ENCODE measurements around the gene OBSCN. TPM values are rescaled to one million over a fixed set of nuclear protein-coding genes. Genes with fewer than 3 reads are reported as not detected.
"Not testable (repeated sequence)": the region's sequence is repeated elsewhere in the genome, so short reads cannot be mapped to it uniquely, and the experiment has no call there.

OBSCN gene
- total RNA-seq, 2 experiments from 2014 or later = 5.7 to 10.4 TPM

DNA sequence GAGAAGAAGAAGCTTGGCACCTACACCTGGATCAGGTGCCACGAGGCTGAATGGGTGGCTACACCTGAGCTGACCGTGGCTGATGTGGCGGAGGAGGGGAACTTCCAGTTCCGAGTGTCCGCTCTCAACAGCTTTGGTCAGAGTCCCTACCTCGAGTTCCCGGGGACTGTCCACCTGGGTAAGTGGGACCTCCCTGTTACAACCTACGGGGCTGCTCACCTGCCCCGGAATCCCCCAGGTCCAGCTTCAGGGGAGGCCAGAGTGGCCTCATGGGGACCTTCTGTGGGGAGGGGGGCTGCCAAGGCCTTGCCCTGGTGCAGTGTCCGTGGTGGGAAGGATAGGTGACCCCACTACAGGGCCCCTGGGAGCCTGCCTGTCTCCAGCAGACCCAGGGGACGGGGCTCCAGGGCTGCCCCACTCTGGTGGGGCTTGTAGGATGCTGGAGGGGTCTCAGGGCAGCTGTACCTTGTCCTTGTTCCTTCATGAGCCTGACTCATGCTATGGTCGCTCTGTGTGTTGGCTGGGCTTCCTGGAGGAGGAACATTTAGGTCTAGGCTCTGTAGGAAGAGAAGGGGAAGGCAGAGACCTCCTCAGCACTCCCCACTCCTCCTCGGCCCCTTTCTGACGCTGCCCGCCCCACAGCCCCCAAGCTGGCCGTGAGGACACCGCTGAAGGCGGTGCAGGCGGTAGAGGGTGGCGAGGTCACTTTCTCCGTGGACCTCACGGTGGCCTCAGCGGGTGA lies 7.2 kb downstream of the OBSCN start:
- Mint-ChIP-seq H3K27ac (no peak overlapping the region), H3K36me3 (no peaks in the 10 kb centered on the region), H3K4me1 (peaks cover 2% of the 10 kb centered on the region), H3K9me3 (ENCODE audit: low read depth) (no peaks in the 10 kb centered on the region), H3K4me3 (no peak overlapping the region), H3K27me3 (no peaks in the 10 kb centered on the region)
- DNase-seq = no peak
- CTCF ChIA-PET = interaction anchor here (1.6 to 2.4 kb wide), 3 partner anchors 8 to 300 kb away, joined by 3 to 10 read pairs (median 5); no protein-coding TSS in a partner anchor
- no peak for ATAC-seq

DNA sequence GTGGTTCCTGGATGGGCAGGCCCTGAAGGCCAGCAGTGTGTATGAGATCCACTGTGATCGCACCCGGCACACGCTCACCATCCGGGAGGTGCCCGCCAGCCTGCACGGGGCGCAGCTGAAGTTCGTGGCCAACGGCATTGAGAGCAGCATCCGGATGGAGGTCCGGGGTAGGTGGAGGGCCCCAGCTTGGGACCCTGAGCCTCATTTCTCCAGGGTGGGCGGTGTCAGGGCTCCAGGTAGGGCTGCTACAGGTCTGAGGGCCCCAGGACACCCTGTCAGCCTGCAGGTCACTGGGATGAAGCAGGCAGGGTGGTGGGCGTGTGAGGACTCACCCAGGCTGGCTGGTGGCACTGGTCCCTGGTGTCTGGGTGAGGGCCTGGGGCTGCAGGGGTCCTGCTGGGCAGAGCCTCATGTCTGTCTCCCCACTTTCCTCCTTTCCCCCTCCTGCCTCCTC lies 7.8 kb downstream of the OBSCN start:
- CTCF ChIA-PET = no interaction called here
- H3K27ac Mint-ChIP-seq = no peak overlapping the region
- no peaks in the 10 kb centered on the region for H3K9me3 Mint-ChIP-seq (ENCODE audit: low read depth)
- DNase-seq = no peak
- H3K4me3 Mint-ChIP-seq = no peak overlapping the region
- peaks cover 2% of the 10 kb centered on the region for H3K4me1 Mint-ChIP-seq
- ATAC-seq = no peak
- no peaks in the 10 kb centered on the region for H3K27me3 Mint-ChIP-seq
- H3K36me3 Mint-ChIP-seq = no peaks in the 10 kb centered on the region

DNA sequence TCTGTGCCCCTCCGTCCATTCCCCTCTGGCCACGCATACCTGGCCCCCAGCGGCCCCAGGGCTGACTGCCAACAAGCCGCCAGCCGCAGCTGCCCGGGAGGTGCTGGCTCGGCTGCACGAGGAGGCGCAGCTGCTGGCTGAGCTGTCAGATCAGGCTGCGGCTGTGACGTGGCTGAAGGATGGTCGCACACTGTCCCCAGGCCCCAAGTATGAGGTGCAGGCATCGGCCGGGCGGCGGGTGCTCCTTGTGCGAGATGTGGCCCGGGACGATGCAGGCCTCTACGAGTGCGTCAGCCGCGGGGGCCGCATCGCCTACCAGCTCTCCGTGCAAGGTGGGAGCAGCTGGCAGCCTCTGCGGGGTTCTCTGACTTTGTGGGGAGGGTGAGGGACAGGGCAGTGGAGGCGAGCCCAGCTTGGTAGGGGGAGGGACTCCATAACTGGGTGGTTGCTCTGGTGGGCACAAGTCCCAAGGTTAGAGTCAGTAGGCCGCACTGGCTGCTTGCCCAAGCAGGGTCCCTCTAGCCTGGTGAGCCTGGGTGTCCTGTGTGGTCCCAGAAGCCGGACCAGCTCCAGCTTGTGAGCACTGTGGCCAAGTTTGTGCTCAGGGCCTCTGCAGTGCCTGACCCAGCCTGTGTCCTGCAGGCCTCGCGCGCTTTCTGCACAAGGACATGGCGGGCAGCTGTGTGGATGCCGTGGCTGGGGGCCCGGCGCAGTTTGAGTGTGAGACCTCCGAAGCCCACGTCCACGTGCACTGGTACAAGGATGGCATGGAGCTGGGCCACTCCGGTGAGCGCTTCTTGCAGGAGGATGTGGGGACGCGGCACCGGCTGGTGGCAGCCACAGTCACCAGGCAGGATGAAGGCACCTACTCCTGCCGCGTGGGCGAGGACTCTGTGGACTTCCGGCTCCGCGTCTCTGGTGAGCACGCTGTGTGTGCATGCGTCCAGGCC lies 8.8 kb downstream of the OBSCN start:
- Mint-ChIP-seq H3K9me3 (ENCODE audit: low read depth) (no peaks in the 10 kb centered on the region), H3K27ac (no peak overlapping the region), H3K36me3 (no peaks in the 10 kb centered on the region)

DNA sequence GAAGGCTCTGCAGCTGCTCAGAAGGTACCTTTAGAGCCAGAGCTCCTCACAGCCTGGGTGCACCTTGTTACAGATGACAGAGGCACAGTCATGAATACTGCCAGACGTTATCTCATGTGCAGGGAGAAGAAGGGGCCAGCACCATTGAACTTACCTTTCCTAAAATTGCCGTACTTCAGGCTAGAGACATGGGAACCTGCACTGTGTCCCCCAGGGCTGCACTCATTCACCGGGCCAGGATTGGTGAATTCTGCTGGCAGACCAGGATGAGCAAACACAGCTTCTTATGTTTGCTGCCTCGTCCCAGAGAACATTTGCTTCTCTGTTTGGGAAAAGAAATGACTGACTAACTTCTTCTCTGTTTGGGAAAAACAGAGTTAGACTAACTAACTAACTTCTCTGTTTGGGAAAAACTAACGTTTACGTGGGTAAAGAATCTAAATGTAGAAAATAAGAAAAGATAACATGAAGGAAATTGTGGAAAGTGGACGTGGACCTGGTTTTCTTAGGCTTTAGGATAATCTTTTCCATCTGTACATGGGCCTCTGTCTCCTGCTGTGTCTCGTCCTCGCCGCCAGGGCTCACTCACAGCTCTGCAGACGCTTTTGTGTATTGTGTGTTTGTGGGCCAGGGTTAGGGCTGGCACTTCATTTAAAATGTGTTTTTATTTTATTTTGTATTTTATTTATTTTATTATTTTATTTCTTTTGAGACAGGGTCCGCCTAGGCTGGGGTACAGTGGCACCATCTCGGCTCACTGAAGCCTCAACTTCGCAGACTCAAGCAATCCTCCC lies 9.9 kb downstream of the OBSCN start:
- no peak overlapping the region for H3K4me3 Mint-ChIP-seq
- no peaks in the 10 kb centered on the region for H3K27me3 Mint-ChIP-seq
- CTCF ChIA-PET = no interaction called here
- no peak for DNase-seq
- no peak for ATAC-seq
- no peak overlapping the region for H3K27ac Mint-ChIP-seq
- H3K36me3 Mint-ChIP-seq = no peaks in the 10 kb centered on the region
- peaks cover 2% of the 10 kb centered on the region for H3K4me1 Mint-ChIP-seq
- H3K9me3 Mint-ChIP-seq (ENCODE audit: low read depth) = no peaks in the 10 kb centered on the region

More for the DNA sequence above, 8.8 kb downstream of the OBSCN start:
- peaks cover 2% of the 10 kb centered on the region for H3K4me1 Mint-ChIP-seq
- CTCF ChIA-PET = no interaction called here
- H3K27me3 Mint-ChIP-seq = no peaks in the 10 kb centered on the region
- no peak for ATAC-seq
- H3K4me3 Mint-ChIP-seq = no peak overlapping the region
- no peak for DNase-seq

DNA sequence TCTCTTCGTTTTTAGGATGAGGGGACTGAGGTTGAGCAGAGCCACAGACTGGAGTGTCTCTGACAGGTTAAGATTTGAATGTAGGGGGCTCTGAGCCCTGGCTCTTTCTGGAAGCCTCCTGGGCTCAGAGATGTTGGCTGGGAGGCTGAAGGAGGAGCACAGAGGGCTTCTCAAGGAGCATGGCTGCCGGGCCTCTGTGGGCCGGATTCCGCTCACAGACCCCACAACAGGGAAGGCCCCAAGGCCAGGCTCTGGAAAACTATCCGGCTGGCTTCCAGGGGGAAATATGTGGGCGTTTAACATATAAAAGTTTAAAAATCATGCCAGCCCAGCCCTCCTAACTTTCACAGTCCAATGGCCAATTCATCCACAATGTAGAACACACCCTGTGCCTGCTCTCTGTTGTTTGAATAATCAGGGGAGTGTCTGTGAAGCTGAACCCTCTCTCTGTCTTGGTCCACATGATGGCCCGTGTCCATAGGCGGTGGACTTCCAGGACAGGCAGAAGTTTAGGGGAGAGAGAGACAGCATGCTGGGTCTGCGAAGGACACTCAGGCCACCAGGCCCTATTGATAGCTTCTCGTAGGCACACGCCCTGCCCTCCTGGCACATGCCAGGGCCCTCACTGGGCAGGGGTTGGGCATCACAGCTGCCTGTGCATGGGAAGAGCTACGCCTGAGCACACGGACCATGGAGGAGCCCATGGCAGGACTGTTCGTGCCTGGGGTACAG lies 10.8 kb downstream of the OBSCN start:
- Mint-ChIP-seq H3K36me3 (peaks cover under 1% of the 10 kb centered on the region), H3K4me3 (no peak overlapping the region), H3K27ac (no peak overlapping the region), H3K9me3 (ENCODE audit: low read depth) (no peaks in the 10 kb centered on the region), H3K27me3 (no peaks in the 10 kb centered on the region), H3K4me1 (no peaks in the 10 kb centered on the region)
- DNase-seq = no peak
- CTCF ChIA-PET = no interaction called here
- no peak for ATAC-seq

DNA sequence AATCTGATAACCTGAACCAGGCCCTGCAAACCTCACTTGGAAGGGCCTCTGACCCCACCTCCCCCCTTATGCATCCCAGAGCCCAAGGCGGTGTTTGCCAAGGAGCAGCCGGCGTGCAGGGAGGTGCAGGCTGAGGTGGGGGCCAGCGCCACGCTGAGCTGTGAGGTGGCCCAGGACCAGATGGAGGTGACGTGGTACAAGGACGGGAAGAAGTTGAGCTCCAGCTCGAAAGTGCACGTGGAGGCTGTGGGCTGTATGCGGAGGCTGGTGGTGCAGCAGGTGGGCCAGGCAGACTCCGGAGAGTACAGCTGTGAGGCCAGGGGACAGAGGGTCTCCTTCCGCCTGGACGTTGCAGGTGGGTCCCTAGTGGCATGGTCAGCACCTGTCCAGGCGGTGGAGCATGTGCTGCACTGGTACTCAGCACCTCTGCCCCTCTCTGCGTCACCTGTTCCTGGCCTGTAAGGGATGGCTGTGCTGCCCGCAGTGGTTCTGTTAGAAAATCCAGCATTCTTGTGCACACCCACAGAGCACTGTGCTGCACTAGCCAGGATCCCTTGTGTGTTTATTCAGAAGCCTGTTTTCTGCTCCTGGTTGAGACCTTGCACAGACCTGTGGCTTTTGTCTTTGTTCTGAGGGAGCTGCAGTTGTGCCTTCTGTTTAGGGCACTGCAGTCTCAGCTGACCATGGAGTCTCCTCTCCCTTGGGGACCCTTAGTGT lies 11.6 kb downstream of the OBSCN start:
- Mint-ChIP-seq H3K27ac (no peak overlapping the region), H3K4me3 (no peak overlapping the region), H3K9me3 (ENCODE audit: low read depth) (no peaks in the 10 kb centered on the region), H3K4me1 (no peaks in the 10 kb centered on the region), H3K36me3 (peaks cover 5% of the 10 kb centered on the region), H3K27me3 (no peaks in the 10 kb centered on the region)
- CTCF ChIA-PET = no interaction called here
- DNase-seq (no peak), ATAC-seq (no peak)

DNA sequence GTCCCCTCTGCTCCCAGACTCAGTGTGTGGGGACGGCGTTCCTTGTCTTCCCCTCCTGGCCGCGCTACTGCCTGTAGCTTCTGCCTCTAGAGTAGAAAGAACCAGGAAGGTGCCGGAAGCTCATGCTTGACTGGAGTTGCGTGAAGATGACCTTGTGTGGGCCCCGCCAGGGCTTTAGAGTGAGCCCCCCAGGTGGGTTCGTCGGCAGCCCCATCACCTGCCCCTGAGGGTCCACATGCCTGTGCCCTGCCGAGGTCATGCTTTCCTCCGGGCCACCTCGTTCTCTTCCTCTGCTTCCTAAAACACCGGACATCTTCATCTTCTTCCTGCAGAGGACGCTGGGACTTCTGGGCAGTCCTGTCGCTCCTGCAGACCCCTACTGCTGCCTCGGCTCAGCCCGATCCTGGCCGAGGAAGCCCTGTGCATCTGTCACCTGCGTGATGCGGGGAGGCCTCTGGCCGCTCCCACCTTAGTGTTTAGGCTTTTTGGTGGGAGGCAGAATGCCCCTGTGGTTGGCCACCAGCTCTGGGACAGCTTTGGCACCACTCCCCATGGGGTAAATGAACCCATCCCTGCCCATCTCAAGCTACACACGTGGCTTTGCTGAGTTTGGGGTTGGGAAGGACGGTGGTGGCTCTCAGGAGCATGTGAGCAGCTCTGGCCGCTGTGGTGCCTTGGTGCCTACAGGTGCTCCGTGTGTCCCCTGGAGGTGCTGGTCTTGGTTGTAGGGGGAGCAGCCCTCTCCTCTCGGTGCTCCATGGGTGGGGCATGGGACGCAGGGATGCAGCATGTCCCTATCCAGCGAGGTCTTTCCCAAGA lies 12.3 kb downstream of the OBSCN start:
- peaks cover 12% of the 10 kb centered on the region for H3K36me3 Mint-ChIP-seq
- H3K27ac Mint-ChIP-seq = no peak overlapping the region
- no peaks in the 10 kb centered on the region for H3K9me3 Mint-ChIP-seq (ENCODE audit: low read depth)
- CTCF ChIA-PET = no interaction called here
- no peak for DNase-seq
- H3K4me3 Mint-ChIP-seq = no peak overlapping the region
- no peaks in the 10 kb centered on the region for H3K27me3 Mint-ChIP-seq
- no peaks in the 10 kb centered on the region for H3K4me1 Mint-ChIP-seq
- no peak for ATAC-seq

DNA sequence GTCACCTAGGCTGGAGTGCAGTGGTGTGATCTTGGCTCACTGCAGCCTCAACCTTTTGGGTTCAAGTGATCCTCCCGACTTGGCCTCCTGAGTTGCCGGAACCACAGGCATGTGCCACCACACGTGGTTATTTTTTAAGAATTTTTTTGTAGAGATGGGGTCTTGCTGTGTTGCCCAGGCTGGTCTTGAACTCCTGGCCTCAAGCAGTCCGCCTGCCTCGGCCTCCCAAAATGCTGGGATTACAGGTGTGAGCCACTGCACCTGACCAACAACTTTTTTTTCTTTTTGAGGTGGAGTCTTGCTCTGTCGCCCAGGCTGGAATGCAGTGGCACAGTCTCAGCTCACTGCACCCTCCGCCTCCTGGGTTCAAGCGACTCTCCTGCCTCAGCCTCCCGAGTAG lies 13.3 kb downstream of the OBSCN start:
- CTCF ChIA-PET; ATAC-seq; DNase-seq; H3K27me3 Mint-ChIP-seq; H3K4me1 Mint-ChIP-seq; H3K27ac Mint-ChIP-seq; H3K4me3 Mint-ChIP-seq; H3K9me3 Mint-ChIP-seq (ENCODE audit: low read depth): not testable (repeated sequence)
- peaks cover 15% of the 10 kb centered on the region for H3K36me3 Mint-ChIP-seq

DNA sequence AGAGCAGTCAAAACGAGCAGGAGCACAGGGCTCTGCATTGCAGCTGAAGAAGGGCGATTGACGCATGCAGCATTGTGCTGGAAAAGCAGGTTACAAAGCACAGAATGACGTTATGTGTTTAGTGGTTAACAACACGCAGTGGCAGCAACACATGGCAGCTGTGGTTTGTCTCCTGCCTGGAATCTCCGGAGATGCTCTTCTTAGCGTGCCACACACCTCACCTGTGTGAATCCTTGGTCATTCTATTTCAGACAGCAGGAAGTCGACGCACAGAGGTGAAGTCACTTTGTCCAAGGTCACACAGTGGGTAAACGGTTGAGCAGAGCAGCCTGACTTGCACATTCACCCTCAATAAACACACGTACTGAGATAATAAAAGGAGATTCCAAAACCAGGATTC lies 14.7 kb downstream of the OBSCN start:
- Mint-ChIP-seq H3K27ac (no peak overlapping the region), H3K9me3 (ENCODE audit: low read depth) (no peaks in the 10 kb centered on the region), H3K4me3 (no peak overlapping the region), H3K4me1 (no peaks in the 10 kb centered on the region), H3K36me3 (peaks cover 15% of the 10 kb centered on the region), H3K27me3 (no peaks in the 10 kb centered on the region)
- CTCF ChIA-PET = interaction anchor here (1.2 kb wide), 1 partner anchor 8 kb away, joined by 3 read pairs; no protein-coding TSS in a partner anchor
- ATAC-seq (no peak), DNase-seq (no peak)

DNA sequence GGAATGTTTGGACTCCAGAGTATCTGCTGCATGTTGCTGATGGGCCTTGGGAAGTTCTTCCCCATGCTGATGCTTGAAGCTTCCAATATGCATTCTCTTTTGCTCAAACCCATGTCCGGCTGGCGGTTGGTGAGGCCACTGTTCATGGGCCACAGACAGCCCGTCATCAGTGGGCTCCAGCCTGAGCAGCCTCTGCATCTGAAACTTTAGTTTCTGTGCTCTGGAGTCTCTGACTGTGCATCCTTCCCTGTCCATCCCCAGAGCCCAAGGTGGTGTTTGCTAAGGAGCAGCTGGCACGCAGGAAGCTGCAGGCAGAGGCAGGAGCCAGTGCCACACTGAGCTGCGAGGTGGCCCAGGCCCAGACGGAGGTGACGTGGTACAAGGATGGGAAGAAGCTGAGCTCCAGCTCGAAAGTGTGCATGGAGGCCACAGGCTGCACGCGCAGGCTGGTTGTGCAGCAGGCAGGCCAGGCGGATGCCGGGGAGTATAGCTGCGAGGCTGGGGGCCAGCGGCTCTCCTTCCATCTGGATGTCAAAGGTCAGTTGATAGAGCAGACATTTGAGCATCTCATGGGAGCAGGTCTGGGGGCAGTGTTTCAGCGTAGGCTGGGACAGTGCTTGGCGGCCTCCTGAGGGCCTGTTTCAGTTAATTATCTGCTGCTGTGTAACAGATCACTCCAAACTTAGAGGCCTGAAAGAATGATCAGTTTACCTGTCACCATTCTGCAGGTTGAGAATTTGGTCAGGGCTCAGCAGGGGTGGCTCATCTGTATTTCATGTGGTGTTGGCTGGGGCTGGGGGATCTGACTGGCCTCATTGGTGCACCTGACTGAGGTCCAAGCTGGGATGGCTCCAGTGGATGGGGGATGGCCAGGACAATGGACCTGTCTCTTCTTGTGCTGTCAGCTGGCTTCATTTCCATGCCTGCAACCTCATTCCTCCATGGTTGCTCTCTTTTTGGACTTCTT lies 16.6 kb downstream of the OBSCN start:
- Mint-ChIP-seq H3K27me3 (no peaks in the 10 kb centered on the region), H3K27ac (no peak overlapping the region), H3K4me1 (no peaks in the 10 kb centered on the region), H3K9me3 (ENCODE audit: low read depth) (no peaks in the 10 kb centered on the region), H3K4me3 (no peak overlapping the region), H3K36me3 (peaks cover 15% of the 10 kb centered on the region)
- DNase-seq (no peak), ATAC-seq (no peak)
- CTCF ChIA-PET = no interaction called here

DNA sequence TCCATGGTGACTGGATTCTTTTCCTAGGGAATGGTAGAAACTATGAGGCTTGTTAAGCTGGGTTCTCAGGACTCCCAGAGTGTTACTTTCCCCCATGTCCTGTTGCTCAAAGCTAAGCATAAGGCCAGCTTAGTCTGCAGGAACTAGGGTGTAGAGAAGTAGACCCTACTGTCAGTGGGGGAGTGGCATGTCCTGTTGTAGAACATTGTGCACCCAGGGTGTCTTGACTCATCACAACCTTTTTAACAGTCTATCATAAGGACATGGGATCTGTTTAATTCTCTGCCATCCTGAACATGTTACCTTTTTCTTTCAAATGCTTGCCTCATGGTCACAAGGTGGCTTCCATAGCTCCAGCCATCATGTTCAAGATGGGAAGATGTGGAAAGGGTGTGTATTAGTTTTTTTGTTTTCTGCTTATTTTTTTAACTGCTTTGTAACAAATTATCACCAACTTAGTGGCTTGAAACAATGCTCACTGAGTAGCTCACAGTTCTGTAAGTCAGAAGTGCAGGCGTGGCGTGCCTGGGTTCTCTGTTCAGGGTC lies 17.4 kb downstream of the OBSCN start:
- Mint-ChIP-seq H3K27me3 (no peaks in the 10 kb centered on the region), H3K4me1 (no peaks in the 10 kb centered on the region), H3K9me3 (ENCODE audit: low read depth) (no peaks in the 10 kb centered on the region), H3K27ac (no peak overlapping the region), H3K36me3 (peaks cover 17% of the 10 kb centered on the region), H3K4me3 (no peak overlapping the region)
- CTCF ChIA-PET = no interaction called here
- DNase-seq = no peak
- no peak for ATAC-seq
